ENCODE measurements around the gene OR51G2.

DNA sequence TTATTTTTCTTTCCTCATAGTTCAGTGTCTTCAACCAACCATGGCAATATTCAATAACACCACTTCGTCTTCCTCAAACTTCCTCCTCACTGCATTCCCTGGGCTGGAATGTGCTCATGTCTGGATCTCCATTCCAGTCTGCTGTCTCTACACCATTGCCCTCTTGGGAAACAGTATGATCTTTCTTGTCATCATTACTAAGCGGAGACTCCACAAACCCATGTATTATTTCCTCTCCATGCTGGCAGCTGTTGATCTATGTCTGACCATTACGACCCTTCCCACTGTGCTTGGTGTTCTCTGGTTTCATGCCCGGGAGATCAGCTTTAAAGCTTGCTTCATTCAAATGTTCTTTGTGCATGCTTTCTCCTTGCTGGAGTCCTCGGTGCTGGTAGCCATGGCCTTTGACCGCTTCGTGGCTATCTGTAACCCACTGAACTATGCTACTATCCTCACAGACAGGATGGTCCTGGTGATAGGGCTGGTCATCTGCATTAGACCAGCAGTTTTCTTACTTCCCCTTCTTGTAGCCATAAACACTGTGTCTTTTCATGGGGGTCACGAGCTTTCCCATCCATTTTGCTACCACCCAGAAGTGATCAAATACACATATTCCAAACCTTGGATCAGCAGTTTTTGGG, 37.2 kb downstream of the OR51G2 start, which contains the start of gene OR51T1:
- TF ChIP-seq CTCF (IDR thresholded peaks at IDR 0.05) (no peak), POLR2A (IDR thresholded peaks at IDR 0.05) (no peak)
